OCI-LY1 (cell line): ENCODE data around the gene TTC27.

Experiments used
- CTCF ChIP-seq: fragments of 200-600 bp; sonication (generic), shearing (Covaris generic); IDR thresholded peaks from 2 replicates; pipeline ENCODE4 v1.5.1; 2017; ENCODE audit warnings: mild to moderate bottlenecking, antibody characterized with exemption, low read length, moderate library complexity, mixed read lengths
- EZH2 ChIP-seq: fragments of 200-600 bp; sonication (generic), shearing (Covaris generic); IDR thresholded peaks from 2 replicates; pipeline ENCODE4 v1.8.0; 2017; ENCODE audit warnings: borderline replicate concordance, mixed run types, mild to moderate bottlenecking, antibody characterized with exemption, low read length, moderate library complexity, mixed read lengths

GRCh38 chr2:32801741-32802140 is 173.9 kb downstream of the TTC27 start:
- TF ChIP-seq CTCF (no peak), EZH2 (no peak)
